Retinal pigment epithelial cell (primary cell): ENCODE measurements around the gene NINJ2.
A peak's percentile ranks its signal among the peaks of the same experiment; 100 is the strongest.

Experiments
- DNase-seq: peaks from one replicate; pipeline ENCODE4 v3.0.0-alpha.2; 2010; ENCODE audit warnings: low read depth
- H3K4me3 ChIP-seq: 2 replicates; pipeline ENCODE4 v1.5.1; 2011; ENCODE audit warnings: mild to moderate bottlenecking, low read length, control low read depth, moderate library complexity
- TF ChIP-seq, protein P1 (sequence below): conservative IDR thresholded peaks from 2 replicates; pipeline ENCODE4 v1.5.1; 2011; ENCODE audit warnings: low read depth, low read length, control low read depth, inconsistent platforms

Gene NINJ2

DNA sequence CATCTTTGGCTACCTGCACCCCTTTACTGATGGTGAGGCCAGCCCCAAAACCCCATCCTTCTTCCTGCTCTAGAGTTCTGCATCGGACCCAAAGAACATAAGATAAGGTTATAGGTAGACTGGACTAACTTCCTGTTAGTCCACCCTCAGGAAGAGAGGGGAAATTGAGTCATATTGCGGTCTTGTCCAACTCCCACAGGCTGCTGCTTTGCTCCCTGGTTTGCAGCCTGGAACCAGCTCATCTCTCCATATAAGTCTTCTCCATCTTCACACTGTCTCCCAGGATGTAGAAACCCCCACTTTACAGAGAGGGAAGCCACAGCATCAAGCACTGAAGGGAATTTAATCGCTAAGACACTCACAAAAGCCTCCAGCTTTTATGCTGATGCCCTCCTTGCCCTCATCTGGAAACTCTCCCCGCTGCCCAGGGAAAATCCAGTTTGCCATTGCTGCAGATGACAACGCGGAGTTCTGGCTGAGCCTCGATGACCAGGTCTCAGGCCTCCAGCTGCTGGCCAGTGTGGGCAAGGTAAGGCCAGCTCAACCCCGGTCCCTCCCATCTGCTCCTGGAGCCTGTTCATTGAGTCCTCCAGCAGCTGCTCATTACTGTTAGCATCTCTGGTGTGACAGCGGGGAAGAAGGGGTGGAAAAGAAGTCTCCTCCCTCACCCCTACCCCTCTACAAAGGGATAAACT is 118.2 kb downstream of the NINJ2 start:
- no peak overlapping the region for H3K4me3 ChIP-seq
- DNase-seq, result no peak
- TF ChIP-seq, protein P1, sequence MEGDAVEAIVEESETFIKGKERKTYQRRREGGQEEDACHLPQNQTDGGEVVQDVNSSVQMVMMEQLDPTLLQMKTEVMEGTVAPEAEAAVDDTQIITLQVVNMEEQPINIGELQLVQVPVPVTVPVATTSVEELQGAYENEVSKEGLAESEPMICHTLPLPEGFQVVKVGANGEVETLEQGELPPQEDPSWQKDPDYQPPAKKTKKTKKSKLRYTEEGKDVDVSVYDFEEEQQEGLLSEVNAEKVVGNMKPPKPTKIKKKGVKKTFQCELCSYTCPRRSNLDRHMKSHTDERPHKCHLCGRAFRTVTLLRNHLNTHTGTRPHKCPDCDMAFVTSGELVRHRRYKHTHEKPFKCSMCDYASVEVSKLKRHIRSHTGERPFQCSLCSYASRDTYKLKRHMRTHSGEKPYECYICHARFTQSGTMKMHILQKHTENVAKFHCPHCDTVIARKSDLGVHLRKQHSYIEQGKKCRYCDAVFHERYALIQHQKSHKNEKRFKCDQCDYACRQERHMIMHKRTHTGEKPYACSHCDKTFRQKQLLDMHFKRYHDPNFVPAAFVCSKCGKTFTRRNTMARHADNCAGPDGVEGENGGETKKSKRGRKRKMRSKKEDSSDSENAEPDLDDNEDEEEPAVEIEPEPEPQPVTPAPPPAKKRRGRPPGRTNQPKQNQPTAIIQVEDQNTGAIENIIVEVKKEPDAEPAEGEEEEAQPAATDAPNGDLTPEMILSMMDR, result no peak

DNA sequence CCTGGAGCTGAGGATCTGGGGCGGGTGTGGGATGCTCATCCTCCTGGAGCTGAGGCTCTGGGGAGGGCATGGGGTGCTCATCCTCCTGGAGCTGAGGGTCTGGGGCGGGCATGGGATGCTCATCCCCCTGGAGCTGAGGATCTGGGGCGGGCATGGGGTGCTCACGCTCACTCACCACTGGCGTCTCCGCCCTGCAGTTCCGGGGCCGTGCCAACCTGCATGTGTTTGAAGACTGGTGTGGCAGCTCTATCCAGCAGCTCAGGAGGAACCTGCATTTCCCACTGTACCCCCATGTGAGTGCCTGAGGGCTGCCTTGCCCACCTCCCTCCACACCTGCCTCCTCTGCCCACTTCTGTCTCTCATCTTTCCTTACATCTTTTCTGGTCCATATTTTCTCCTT is 119.1 kb downstream of the NINJ2 start:
- H3K4me3 ChIP-seq, result no peak overlapping the region
- TF ChIP-seq, protein P1, result no peak
- DNase-seq, result no peak

DNA sequence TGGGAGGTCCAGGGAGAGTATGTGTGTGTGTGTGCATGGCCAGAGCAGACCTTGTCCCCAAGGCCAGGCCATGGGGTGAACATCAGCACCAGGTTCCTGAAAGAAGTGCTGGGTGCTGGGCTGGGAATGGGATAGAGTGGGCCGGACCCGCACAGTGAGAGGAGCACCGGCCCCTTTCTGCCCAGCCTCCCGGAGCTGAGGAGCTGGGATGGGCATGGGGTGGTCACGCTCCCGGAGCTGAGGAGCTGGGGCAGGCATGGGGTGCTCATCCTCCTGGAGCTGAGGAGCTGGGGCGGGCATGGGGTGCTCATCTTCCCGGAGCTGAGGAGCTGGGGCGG is 120.2 kb downstream of the NINJ2 start:
- DNase-seq, result no peak
- H3K4me3 ChIP-seq, result no peak overlapping the region
- TF ChIP-seq, protein P1, result no peak

DNA sequence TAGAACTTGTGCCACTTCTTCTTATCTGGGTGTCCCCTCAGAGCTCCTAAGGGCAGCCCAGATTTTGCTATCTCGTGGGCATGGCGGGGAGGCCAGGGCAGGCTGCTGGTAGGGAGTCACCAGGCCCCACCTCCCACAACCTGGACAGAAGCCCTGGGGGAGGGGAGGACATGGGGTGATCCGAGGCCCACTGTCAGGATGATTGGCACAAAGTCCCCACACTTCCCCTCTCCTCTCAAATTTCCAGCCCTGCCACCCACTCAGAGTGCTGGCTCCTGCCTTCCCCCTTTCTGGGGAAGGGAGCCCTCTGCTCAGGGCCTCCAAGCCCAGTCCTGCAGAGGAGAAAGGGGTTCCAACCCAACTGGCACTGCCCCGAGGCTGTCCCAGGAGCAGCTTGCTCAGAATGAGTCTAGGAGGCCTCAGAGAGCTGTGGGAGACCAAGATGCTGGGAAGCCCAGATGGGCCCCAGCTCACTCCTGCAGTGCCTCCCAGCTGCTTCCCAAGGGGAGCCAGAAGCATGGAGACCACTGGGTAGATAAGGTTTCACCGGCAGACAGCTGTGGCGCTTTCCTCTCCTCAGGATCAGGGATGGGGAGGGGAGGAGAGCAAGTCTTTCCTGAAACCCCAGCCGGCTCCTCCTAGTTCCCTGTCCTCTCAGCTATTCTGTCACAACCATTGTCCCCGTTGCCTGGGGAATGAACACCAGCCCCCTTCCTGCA is 120.7 kb downstream of the NINJ2 start:
- no peak for DNase-seq
- TF ChIP-seq, protein P1, result no peak
- H3K4me3 ChIP-seq, result no peak overlapping the region

DNA sequence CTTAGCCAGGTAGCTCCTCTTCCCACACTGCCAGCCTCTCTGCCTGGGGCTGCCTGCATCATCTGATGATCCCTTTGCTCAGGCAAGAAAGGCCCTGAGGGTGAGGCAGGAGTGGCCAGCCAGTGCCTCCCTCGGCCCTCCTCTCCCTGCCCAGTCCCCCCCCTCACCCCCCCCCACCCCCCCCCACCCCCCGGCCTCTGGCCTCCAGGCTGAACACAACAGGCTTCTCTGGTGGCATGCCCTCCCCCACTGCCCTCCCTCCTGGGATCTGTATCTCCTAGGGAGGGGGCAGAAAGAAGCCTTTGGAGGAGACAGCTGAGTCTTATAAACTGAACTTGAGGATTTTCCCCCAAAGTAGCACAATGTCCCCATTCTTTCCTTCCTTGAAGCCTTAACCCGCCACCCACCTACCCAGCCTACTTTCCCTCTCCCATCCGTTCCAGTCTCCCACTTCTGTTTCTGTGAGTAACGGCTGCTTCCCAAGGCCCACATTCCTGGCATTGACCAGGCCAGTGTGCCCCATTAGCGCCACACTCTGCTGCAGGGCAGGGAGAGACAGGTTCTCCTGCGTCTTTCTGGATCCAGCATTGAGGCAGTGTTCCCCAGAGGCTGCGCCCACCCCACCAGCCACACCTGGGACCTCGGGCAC is 121.4 kb downstream of the NINJ2 start:
- no peak for DNase-seq
- no peak overlapping the region for H3K4me3 ChIP-seq
- TF ChIP-seq, protein P1, result peak; percentile 17

DNA sequence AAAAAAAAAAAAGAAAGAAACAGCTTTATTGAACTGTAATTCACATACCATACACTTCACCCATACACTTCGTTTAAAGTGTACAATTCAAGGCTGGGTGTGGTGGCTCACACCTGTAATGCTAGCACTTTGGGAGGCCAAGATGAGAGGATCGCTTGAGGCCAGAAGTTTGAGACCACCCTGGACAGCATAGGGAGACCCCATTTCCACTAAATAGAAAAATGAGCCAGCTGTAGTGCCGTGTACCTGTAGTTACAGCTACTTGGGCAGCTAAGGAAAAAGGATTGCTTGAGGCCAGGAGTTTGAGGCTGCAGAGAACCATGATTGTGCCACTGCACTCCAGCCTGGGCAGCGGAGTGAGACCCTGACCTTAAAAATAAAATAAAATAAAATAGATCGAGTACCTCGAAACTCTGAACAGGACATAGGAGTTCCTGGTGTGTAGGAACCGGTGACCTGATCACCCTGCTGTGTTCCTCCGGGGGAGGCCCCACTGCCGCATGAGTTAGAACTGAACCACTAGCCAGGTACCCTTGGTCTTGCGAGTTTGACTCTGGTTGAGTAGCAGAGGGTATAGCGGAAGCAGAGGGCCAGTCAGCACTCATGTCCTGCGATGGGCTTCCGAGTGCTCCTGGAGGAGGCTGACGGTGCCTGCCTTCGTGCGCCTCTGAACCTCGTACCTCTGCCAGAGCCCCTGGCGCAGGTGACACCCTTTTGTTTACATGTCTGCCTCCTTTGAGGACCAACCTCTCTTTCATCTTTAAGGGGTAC is 123.5 kb downstream of the NINJ2 start:
- TF ChIP-seq, protein P1, result no peak
- H3K4me3 ChIP-seq, result no peak overlapping the region
- DNase-seq, result no peak
